Measurements from ENCODE around the gene NSUN2.

NSUN2 gene

GRCh38 chr5:6604341-6604740, 28.5 kb downstream of the NSUN2 start:
- no peak for DNase-seq (ENCODE audit: low spot score)

- no peak for DNase-seq (ENCODE audit: low spot score)
These were observed 29.2 kb downstream of the NSUN2 start for GRCh38 chr5:6603643-6604042.

- no peak for DNase-seq (ENCODE audit: low spot score)
These were observed 30.4 kb downstream of the NSUN2 start for GRCh38 chr5:6602441-6602840.

GRCh38 chr5:6601816-6602215, 31.0 kb downstream of the NSUN2 start:
- DNase-seq (ENCODE audit: low spot score): no peak

GRCh38 chr5:6601271-6601670, 31.6 kb downstream of the NSUN2 start:
- DNase-seq (ENCODE audit: low spot score): no peak

- DNase-seq (ENCODE audit: low spot score): no peak
These were observed 33.1 kb downstream of the NSUN2 start for GRCh38 chr5:6599739-6600138.

- no peak for DNase-seq (ENCODE audit: low spot score)
These were observed 34.4 kb downstream of the NSUN2 start for GRCh38 chr5:6598351-6598900.

GRCh38 chr5:6597557-6597956, 35.3 kb downstream of the NSUN2 start:
- DNase-seq (ENCODE audit: low spot score): no peak

- no peak for DNase-seq (ENCODE audit: low spot score)
These were observed 36.5 kb downstream of the NSUN2 start for GRCh38 chr5:6596388-6596787.

GRCh38 chr5:6595405-6595804, 37.4 kb downstream of the NSUN2 start:
- DNase-seq (ENCODE audit: low spot score): no peak

- no peak for DNase-seq (ENCODE audit: low spot score)
These were observed 38.8 kb downstream of the NSUN2 start for GRCh38 chr5:6594066-6594465.

- DNase-seq (ENCODE audit: low spot score): no peak
These were observed 39.5 kb downstream of the NSUN2 start for GRCh38 chr5:6593148-6594016.

GRCh38 chr5:6592601-6593000, 40.2 kb downstream of the NSUN2 start:
- DNase-seq (ENCODE audit: low spot score): no peak

- no peak for DNase-seq (ENCODE audit: low spot score)
These were observed 41.1 kb downstream of the NSUN2 start for GRCh38 chr5:6591671-6592288.

- DNase-seq (ENCODE audit: low spot score): no peak
These were observed 42.3 kb downstream of the NSUN2 start for GRCh38 chr5:6590581-6590980.

- DNase-seq (ENCODE audit: low spot score): no peak
These were observed 45.7 kb downstream of the NSUN2 start for GRCh38 chr5:6587171-6587570.

GRCh38 chr5:6586647-6587042, 46.2 kb downstream of the NSUN2 start:
- no peak for DNase-seq (ENCODE audit: low spot score)

- no peak for DNase-seq (ENCODE audit: low spot score)
These were observed 46.8 kb downstream of the NSUN2 start for GRCh38 chr5:6585939-6586646.

GRCh38 chr5:6585168-6585567, 47.7 kb downstream of the NSUN2 start:
- no peak for DNase-seq (ENCODE audit: low spot score)

GRCh38 chr5:6584727-6585126, 48.1 kb downstream of the NSUN2 start:
- DNase-seq (ENCODE audit: low spot score): no peak

GRCh38 chr5:6584101-6584645, 48.7 kb downstream of the NSUN2 start:
- DNase-seq (ENCODE audit: low spot score): no peak

Measured in iPS-NIHi11 (cell line).